Myocyte (in vitro differentiated cells): ENCODE results near the gene C1QB. TPM values are rescaled to one million over a fixed set of nuclear protein-coding genes. Genes with fewer than 3 reads are reported as not detected.
"Not testable (repeated sequence)": the region's sequence is repeated elsewhere in the genome, so short reads cannot be mapped to it uniquely, and the experiment has no call there.

Experiments used
- DNase-seq: peaks from one replicate; pipeline ENCODE4 v3.0.0-alpha.2; 2012; ENCODE audit warnings: low read depth
- microRNA-seq: library from miRNA; unstranded; fragments of <30 nt; microRNA quantifications from one replicate; pipeline ENCODE4, GENCODE V29; 2016
- total RNA-seq: library from RNA; depleted of rRNA; stranded (reverse); fragments of >200 nt; gene quantifications from 2 replicates; pipeline ENCODE4 v1.2.3, GENCODE V29; 2014

Gene C1QB
- total RNA-seq, 1 donor from 2014 or later = not detected

DNA sequence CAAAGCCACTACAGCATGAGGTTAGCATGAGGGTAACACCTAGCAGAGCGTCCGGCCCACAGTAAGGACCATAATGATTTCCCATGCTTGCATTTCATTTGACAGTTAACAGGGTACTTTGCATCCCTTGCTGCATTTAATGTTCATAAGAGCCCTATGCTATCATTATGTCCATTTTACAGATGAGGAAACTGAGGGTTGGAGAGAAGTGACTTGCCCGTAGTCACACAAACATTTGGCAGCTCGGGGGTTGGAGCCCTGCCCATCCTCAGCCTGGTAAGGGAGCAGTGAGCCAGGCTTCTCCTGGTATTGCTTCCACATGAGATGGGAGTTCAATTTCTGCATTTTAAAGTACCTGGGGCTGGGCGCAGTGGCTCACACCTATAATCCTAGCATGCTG, 41.1 kb downstream of the C1QB start:
- DNase-seq = no peak

DNA sequence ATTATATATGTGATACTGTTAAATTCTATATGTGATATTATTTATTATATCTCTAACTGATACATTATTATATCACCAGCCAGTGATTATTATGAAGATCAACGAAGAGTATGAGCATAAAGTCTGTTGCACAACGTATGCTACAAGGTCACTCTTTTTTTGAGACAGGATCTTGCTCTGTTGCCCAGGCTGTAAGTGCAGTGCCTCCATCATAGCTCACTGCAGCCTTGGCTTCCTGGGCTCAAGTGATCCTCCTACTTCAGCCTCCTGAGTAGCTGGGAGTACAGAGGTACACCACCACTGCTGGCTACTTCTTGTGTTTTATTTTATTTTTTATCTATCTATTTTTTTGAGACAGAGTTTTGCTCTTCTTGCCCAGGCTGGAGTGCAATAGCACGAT, 43.6 kb downstream of the C1QB start:
- DNase-seq = no peak

DNA sequence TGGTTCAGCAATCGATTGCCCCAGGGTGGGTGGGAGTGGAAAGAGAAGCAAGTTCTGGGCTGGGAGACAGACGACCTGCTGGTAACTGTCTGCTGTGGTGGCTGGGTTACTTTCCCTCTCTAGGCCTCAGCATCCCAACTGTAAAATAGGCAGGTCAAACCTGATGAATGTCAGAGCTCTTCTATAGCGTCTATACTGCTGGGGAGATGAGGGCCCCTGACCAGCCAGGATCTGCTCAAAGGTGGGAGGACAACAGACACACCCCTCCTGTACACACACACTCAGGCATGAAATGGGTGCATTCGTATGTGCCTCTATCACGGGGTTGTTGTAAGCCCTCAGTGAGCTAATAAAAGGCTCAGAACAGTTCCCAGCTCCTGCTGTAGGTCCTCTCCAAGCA, 44.9 kb downstream of the C1QB start:
- DNase-seq = no peak

DNA sequence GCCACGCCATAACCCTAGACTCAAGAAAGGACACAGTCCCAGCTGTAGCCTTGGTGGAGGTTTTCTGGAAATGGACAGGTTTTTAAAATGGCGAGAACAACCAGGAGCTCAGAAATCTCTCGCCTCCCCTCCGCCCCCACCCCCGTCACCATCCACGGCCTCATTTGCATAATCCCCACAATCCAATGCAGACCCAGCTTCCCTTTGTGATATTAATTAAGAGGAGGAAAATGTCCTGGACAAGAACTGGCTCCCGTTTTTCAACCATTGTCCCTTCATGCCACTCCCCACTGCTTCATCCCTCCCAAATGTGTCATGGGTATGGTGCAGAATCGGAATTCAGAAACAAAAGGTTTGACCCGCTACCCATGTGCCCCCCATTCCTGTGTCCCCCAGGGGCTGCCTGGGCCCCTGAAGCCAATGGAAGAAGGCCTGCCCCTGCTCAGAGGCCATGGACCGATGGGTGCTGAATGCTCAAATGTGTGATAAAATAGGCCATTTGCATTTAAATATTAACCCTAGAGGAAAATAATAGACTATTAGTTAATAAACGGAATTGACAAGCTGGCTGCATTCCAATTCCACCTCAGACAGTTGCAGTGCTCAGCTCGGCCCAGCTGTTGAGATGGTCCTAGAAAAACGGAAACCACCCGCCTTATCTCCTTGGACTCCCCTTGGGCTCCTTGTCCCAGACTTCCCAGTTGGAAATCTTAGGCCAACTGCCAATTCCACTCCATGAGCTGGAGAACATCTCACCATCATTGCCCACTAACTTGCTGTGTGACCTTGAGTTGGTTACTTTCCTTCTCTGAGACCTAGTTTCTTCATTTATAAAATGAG, 46.9 kb downstream of the C1QB start:
- no peak for DNase-seq

DNA sequence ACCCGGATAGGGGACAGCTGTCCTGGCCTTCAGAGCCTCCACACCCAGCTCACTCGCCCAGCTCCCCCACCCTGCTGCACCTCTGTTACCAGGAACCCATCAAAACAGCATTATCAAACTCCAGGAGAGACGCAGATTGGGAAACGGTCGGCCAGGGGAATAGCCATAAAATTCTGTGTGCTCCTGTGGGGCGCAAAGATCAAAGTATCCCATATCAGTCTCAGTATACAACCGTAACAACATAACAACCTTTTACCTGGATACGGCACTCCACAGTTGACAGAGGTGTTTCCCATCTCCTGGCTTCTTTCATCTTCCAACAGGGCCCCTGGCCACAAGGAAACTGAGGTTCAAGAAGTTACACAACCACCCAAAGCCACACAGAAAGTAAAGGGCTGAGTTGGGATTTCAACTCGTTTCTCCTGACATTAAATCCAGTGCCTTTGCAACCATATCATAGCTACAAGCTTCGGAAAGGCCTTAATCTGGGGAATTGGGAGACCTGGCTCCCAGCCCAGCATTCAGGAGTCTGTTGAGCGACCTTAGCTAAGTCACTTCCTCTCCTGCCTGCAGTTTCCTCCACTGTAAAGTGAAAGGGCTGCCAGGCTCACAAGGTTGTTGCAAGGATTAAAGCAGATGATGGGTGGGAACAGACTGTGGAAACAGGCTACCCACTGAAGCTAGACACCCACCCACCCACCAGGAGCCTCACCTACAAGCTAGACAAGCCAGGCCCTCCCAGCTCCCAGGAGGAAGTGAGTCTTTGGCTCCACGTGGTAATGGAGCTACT, 49.5 kb downstream of the C1QB start:
- DNase-seq = no peak

DNA sequence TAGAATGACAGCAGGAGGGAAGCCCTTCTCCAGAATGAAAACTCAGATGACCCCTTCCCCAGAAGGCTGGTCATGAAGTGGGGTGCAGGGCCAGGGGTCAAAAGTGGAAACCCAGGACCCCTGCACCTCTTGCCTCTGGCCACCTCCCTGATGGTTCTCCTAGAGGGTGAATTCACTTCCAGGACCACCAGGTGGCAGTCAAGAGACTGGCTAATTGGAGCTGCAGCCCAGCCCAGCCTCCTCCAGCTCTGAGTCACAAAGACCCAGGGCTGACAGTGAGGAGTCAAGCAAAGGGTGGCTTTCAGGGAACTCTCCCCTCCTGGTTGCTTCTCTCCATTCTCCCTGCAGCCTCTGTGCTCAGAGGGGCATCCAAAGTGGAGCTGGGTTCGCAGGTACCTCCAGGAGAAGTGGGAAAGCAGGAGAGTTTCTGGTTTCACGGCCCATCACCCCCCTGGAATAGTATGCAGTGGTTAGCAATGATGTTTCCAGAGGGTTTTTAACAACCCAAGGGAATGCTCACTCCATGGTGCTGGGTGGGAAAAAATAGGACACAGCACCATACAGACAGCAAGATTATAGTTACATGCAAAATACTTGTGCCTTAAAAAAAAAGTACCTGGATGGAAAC, 51.5 kb downstream of the C1QB start:
- peak; percentile 90 for DNase-seq

DNA sequence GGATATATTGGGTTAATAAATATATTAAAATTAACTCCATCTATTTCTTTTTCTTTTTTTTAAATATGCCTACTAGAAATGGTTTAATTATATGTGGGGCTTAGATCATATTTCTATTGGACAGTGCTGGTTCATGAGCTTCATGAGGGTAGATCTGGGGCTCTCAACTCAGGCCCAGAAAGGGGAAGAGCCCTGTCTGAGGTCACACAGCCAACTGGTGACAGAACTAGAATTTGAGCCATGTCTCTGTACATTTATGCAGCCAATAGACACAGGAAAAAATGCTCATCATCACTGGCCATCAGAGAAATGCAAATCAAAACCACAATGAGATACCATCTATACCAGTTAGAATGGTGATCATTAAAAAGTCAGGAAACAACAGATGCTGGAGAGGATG, 52.5 kb downstream of the C1QB start:
- DNase-seq = no peak

DNA sequence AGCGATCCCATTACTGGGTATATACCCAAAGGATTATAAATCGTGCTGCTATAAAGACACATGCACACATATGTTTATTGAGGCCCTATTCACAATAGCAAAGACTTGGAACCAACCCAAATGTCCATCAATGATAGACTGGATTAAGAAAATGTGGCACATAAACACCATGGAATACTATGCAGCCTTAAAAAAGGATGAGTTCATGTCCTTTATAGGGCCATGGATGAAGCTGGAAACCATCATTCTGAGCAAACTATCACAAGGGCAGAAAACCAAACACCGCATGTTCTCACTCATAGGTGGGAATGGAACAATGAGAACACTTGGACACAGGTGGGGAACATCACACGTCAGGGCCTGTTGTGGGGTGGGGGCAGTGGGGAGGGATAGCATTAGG, 53.1 kb downstream of the C1QB start:
- not testable (repeated sequence) for DNase-seq

DNA sequence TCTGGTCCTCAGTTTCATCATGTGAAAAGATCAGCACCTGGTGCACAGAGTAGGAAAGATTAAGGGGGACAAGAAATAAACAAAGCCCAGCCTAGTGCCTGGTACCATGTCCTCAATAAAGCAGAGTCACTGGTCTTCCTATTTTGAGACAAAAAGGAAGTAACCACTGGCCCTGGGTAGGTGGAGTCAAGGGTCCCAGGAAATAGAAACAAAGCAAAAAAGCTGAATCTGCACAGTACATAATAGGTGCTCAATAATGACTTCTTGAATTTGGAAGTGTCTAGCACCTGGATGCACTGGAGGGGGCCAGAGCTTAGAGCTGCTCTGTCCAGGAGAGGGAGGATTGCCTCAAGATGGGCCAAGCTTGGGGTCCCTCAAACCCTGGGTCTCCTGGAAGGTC, 55.7 kb downstream of the C1QB start:
- DNase-seq = no peak

DNA sequence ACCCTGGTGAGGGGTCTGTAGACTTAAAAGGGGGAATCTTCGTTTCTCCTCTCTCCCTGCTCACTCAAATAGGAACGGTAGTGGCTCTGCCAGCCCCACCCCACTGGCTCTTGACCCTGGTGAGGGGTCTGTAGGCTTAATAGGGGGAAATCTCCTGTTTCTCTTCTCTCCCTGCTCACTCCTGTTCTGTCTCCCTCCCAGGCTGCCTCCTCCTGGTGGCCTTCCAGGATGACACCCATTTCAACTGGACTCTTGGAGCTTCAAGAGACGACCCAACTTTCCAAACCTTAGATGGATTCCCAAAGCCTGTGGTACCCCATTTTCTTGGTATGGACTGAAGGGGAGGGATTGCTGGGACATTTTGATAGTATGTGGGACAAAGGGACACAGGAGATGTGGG, 56.2 kb downstream of the C1QB start:
- no peak for DNase-seq

DNA sequence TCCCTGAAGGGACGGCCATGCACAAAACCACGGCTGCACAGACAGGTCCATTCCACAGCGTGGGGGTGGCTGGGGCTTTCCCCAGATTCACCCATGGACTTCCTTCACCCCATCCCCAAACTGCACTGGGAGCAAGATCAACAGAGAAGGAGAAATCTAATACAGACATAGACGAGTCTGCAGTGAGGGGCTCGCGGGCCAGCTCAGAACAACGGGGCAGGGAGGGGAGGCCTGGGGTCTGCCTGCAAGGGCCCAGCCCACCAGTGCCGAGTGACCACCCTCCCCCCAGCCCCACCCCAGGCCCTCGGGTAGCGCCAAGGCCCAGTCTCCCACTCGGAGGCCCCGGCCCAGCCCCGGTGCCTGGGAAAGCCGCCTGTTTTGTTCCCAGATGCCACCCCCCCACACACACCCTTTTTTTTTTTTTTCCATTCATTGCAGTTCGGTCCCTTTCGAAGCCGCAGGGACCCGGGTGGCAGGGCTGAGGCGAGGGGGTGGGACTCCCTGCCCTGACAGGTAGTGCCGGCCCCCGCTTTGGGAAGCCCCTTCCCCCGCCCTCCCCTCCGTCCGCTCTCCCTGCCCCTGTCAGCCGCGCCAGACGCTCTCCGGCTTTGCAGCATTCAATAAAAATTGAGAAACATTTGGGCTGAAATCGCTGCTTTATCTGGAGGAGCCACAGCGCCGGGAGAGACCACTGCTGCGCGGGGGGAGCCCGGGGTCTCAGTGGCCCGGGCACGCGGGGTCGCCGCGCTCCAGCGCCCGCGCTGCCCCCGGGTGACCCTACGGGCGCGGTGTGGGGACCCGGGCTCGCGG, 57.1 kb downstream of the C1QB start:
- peak; percentile 57 for DNase-seq

DNA sequence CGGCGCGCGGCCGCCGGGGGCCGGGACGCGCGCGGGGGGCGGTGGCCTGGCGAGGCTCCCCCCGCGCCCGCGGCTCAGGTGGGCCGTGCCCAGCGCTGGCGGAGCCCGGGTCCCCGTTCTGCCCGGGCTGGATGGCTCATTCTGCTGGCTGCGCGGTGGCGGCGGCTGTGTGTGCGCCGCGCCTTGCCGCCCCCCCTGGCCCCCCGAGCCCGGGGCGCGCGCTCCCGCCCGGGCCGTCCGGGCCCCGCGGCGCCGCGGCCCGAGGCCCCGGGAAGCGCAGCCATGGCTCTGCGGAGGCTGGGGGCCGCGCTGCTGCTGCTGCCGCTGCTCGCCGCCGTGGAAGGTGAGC, 57.6 kb downstream of the C1QB start, which contains the start of gene EPHB2:
Gene EPHB2, plus strand, starts transcription at position 139 of the 349 bp plus-strand sequence. Its CDS starts 144 bp downstream, at position 283.
- peak; percentile 39 for DNase-seq

DNA sequence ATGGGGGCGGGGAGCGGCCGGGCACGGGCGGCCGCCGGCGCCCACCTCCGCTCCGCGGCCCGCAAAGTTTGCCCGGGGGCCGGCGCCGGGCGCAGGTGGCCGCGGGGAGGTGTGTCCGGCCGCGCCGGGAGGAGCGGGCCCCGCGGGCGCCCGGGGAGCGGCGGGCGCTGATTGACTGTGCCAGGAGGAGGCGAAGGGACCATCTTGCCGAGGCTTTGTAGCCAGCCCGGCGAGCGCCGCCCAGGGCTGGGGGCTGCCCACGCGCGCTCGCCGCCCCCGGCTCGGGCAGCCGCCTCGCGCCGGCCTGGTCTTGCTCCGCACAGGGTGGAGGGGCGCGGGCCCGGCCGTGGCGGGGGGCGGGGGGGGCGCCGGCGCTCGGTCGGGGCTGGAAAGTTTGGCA, 58.0 kb downstream of the C1QB start:
- peak; percentile 29 for DNase-seq

Small RNA genes within 50 kb of the gene (microRNA-seq; reads per million reads assigned to microRNA genes)
- gene MIR6127 = not detected

Other genes starting within 250 kb of the C1QB start
- gene ZBTB40, start 201.4 kb upstream of the C1QB start, total RNA-seq = 19.0 and 19.9 TPM in 2 replicates
- gene EPHA8, start 89.7 kb upstream of the C1QB start, total RNA-seq = not detected in 2 replicates
- not detected in 2 replicates for gene C1QA, start 16.6 kb upstream of the C1QB start, total RNA-seq
- not detected in 2 replicates for gene C1QC, start 9.6 kb upstream of the C1QB start, total RNA-seq
- gene EPHB2, start 57.6 kb downstream of the C1QB start, total RNA-seq = 4.2 and 9.5 TPM in 2 replicates